HG03460 (cell line): Measurements from ENCODE around the gene PELI1.

Source experiments
- ATAC-seq: cut with Tn5 transposase; IDR thresholded peaks from one replicate; pipeline ENCODE4 v1.9.1; 2021; ENCODE audit not compliant: unreplicated experiment

PELI1 gene, protein sequence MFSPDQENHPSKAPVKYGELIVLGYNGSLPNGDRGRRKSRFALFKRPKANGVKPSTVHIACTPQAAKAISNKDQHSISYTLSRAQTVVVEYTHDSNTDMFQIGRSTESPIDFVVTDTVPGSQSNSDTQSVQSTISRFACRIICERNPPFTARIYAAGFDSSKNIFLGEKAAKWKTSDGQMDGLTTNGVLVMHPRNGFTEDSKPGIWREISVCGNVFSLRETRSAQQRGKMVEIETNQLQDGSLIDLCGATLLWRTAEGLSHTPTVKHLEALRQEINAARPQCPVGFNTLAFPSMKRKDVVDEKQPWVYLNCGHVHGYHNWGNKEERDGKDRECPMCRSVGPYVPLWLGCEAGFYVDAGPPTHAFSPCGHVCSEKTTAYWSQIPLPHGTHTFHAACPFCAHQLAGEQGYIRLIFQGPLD

DNA sequence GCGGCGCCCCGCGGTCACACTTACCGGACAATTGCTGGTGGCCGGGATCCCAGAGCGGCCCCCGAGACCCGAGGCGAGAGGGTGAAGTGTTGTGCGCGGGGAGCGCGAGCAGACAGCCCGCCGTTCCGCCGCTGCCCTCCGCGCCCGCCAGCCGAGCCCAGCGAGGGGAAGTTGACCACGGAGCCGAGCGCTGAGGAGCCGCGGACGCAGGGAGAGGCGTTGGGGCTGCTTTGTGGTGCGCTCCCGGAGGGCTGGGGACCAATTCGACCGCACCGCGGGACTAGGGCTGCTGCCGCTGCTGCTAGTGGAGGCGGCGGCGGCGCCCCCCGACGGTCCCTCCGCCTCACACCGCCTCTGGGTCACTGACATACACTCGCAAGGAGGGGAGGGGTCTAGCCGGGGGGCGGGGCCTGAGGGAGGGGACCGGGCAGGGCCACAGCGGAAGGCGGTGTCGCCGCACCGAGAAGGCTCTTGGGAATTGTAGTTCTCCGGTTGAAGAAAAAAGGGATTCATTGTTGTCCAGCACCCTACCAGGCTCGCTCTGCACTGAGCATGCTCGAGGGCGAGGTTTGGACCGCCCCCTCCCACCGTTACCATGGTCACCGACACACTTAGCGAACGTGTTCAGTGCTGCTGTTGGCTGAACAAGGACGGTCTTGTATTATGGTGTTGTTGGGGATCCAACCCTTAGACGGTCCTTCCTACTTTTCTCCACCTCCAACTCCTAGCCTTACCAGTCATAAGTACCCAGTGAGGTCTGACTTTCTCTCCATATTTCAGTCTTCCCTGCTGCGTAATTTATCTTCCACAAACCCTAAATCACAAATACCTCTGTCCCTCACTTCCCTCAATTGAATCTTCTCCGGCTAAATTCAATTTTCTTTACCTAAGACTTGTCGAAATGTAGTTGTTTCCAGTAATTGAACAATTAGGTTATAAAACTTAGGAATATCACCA lies at the start of gene PELI1:
Gene PELI1 (minus strand): TSS at position 364 of the 957 bp plus-strand sequence. CDS start 36,110 bp downstream, outside the sequence.
- ATAC-seq = peak; percentile 87

DNA sequence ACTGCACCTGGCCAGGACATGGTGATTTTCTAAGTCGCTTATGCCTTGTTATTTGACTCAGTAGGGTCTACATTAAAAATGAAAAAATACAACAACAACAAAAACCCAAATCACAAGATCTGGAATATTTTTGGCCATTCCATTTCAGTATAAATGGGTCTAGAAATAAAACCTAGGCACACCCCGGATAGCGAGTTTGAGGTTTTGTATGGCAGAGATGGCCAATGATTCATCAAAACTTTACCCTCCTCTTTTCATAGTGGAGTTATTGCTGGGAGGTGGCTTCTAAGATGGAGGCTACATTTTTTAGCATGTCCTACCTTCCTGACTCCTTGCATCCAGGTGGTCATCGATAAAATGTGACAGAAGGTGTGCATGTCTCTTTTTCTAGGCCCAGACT lies 49.3 kb upstream of the PELI1 start:
- ATAC-seq = no peak

DNA sequence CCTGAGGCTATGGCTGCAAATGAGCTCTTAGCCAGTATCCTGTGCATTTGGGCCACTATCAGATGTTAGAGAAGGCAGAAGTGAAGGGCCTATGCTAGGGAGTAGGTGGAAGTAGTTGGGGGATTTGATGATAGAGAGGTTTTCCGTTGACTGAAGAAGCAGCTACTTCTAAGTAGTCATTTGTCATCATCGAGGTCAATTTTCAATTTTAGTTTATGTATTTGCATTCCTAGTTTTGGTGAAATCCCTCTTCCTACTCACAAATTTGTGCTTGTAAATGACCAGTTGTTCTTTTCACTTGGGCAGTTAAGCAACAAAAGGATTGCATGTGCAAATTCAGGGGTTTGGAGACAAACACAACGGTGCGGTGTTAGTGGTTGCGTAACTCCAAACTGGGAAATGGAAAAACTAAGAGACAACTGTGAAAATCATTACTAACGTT lies 48.5 kb upstream of the PELI1 start:
- ATAC-seq = no peak

DNA sequence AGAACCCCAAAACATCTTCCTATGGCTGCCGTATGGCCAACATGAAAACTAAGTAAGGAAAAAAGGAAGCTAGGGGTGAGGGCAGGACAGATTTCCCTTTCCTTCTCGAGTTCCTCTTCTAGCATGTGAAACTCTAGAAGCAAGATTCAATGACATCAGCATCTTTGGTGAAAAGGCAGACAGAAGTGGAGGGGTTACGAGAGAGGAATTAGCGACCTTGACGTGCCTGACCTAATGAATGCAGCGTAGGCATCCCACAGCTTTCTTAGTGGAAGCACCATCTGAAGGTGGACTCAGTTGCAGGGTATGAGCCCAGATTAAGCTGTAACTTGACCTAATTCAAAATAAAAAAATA lies 47.9 kb upstream of the PELI1 start:
- ATAC-seq = no peak

DNA sequence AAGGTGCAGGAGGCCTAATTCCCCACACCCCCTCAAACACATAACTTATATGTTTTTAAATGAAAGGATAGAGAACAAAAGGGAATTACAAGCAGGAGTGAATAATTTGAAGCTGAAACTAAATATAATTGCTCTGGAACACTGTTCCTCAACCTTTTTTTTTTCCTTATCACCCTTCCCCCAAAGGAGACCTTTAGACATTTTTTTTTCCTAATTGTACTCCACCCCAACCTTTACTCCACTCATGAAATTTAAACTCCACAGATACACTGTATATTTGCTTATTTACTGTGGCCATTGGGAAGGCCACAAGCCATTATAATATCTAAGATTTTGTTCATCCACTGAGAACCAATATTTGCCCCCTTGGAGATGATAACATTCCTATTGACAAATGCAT lies 45.4 kb upstream of the PELI1 start:
- no peak for ATAC-seq

DNA sequence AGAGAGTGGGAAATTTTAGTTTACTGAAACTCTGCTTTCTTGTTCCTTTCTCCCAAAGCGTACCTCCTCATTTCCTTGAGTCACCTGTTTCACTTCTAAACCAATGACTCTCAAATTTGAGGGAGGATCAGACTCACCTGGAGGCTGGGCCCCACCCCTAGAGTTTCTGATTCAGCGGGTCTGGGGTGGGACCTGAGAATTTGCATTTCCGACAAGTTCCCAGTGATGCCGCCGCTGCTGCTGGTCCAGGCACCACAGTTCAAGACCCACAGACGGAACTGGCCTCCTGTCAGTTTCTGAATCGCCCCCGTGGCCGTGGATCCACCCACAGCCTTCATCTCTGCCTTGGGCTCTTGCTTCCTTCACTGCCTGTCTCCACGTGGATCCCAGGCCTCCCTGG lies 44.9 kb upstream of the PELI1 start:
- ATAC-seq = no peak

DNA sequence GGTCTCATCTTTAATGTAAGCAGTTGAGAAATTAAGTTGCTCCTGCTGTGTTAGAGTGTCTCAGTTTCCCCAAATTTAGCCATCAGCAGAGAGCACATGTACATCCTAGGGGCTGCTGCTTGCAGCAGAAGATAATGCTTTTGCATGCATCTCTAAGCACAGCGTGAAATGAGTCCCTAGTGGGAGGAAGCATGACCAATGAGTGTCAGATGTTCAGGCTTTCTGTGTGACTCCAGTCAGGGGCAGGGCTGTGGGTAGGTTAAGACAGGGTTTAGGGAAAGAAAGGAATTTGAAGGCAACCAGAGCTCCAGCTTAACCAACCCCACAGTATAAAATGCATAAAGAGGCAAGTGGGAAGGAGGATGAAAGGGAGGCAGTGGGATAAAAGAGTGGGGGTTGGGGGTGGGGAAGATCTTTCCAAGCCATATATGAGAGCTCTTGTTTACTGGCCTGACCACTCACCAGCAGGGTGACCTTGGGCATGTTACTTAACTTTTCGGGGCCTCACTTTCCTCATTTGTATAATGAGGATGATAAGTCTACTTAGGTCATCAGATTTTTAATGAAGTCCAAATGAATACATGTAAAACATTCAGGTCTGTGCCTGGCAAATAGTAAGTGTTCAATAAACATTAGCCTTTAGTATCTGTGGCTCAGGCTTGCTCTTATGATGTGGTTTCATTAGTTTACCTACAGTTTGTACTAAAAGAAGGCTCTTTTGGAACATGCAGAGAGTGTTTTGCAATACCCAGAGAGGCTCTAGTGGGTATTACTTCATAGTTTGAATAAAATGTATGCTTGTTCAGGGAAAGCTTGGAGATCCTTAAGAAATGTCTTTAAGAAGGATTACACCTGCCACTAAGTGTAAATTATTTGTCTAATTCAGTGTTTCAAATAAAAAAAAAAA lies 42.7 kb upstream of the PELI1 start:
- ATAC-seq = no peak

DNA sequence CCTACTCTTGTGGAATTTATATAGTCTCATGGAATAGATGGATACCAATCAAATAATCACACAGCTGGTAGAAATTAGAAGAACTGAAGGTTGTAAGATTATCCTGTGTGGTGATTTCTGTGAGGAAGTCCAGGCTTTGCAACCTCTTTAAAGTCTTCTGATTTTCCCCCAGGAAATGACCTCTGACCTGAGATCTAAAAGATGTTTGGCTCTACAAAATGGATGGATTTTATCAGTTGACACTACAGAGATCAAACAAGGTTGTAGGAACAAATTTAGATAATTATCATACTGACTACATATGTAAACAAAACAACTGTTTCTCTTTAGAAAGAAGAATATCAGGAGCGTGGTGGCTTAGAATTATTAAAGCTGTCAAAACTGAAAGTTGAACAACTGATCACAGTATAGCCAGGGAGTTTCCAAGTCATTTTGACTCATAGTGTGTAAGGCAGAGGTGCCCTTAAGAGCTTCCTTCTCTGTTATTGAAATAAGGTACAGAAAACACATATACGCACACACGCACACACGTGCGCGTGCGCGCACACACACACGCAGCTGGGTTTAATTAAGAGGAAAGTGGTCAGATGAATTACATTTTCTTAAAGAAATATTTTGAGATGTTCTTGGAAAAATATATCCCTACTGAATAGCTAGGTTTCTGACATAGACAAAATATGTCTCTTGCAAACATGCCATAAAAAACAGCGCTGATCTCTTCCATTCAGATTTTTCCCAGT lies 35.5 kb upstream of the PELI1 start:
- peak; percentile 70 for ATAC-seq

DNA sequence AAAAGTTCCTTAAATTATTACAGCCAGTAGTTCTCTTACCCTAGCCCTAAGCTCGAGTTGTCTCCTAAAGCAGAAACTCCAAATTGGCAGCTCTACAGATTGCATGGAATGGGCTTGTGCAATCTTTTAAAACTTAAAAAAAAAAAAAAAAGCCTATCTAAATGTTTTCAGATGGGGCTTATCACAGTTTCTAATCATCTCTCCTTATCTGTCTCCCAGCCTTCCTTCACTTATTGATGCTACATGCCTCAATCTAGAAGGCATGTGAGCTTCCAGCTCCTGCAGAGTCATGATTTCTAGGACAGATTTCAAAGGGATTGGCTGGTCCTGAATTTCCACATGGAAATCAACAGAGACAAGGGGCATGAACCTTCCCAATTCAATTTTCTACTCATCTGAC lies 33.1 kb upstream of the PELI1 start:
- ATAC-seq = no peak

DNA sequence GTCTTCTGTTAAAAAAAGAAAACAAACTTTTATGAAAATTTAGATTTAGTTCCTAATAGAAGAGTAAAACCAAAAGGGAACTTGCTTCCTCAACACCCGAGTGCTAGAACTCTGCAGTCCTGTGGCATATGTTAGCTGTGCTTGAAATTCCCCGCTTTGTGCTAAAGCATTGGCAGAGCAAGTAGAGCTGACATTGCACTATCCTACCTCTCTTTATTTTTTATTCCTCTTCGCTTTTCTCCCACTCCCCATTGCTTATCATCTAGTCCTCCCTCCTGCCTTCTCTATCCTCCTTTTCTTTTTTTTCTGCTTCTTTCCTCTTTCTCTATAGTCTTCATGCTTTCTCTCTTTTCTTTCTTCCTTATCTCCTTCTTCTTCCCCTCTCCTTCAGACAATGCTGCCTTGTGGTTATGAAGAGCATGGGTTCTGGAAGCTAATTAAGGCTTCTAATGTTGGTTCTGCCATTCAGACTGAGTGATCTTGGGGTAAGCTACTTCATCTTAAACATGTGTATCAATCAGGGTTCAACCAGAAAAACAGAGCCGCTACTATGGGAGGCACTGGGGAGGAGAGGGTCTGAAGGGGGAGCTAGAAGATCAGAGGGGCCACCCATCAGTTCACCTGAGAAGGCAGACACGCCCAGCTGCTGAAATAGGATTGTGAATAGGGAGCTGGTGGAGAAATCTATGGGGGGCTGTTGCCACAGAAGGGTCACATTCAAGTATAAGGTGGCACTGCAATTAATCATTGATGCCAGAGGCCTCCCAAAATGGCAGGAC lies 31.4 kb upstream of the PELI1 start:
- no peak for ATAC-seq

DNA sequence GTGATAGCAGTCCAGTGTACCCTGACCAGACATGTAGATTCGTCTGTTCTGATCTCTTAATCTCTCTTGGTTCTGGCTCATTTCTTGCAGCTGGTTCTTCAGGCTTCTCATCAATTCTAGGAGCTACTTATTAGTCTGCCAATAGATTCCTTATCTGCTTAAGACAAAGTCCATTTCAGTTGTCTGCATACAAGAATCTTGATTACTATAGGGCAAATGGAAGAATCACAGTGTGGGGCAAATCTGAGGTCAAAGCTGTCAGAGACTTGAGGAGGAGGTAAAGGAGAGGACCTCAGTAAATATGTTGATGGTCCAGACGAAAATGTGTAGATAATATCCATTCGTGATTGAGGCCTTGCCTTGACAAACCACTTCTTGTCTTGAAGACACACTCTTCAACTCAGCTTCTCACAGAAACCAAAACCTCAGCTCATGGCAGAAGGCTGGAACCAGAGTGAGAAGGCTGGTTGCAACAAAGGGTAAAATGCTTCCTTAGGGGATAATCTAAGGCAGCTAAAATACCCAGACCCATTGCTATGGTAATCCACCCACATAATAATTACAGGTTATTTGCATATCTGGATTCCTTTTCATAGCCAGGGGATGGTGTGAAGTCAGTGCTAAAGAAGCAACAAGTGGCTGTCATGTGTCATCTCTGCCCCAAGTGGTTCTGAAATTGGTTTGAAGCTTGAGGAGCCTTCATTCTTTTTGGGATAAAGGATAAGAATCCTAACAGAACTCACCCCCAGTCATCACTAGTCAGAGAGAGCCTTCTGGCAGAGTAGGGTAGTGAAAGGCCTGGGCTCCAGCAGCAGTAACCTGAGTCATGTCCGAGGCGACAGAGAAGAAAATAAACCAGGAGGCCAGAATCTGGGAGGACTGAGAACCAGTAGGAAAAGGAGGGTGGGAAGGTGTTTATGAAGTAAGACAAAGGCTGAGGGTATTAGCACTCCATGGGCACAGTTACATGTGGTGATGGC lies 29.2 kb upstream of the PELI1 start:
- no peak for ATAC-seq

DNA sequence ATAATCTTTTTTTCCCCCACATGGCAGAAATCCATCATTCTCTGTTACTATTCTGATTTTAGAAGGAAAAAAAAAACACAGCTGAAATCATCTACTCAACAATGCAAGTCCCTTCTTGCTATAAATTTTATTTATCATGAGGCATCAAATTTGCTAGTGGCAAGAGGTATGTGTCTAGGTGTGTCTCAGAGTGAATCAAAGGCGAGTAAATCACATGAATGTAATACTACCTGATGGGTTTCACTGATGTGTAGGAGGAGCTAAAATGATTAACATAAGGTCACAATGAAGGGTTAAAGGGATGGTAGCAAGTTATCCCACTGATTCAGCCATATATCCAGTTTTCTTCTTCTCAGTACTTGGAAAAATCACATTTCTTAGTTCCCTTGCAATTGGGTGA lies 24.5 kb upstream of the PELI1 start:
- ATAC-seq = no peak

DNA sequence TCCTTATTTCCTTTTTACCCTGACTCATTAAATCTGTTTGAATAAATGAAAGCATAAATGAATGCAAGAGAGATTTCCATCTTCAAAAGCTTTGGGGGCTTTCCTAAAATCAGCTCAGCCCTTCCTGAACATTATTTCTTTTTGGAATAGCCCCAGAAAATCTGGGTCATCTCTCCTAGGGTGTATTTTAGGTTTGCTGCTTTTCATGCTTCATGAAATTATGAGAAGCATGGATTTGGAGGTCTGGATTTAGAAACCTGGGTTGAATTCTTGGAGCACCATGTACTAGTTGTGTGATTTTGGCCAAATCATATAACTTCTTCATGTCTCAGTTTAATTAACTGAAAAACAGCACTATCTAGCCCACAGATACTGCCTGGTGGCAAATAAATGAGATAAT lies 24.0 kb upstream of the PELI1 start:
- no peak for ATAC-seq

DNA sequence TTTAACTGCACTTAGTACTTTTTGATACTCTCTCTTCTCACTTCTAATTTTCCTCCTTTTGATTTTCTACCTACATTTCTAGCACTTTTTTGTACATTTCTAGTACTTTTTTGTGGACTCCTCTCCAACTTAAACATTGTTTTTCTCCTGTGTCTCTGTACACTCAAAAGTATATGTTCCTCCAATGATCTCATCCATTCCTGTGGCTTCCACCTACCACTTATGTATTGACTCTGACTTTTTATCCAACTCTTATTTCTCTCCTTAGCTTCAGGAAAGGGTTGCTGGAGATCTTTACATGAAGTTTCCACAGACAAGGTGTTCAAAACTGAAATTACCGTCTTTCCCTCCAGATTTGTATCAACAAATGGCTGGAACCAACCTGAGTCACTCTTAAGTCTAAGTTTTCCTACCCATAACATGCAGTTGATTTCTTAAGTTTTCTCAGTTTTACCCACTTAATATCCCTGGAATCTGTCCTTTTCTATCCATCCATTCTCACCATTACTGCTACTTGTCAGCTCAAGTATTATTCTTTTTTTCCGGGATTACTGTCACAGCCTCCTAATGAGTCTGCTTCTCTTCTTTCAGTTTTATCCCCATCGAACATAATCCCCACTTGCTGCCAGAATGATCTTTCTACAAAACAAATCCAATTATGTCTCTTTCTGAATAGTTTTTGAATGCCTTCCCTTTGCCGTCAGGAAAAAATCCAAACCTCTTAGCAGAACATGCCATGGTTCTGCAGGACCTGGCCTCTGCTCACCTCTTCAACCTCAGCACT lies 22.6 kb upstream of the PELI1 start:
- ATAC-seq = no peak

DNA sequence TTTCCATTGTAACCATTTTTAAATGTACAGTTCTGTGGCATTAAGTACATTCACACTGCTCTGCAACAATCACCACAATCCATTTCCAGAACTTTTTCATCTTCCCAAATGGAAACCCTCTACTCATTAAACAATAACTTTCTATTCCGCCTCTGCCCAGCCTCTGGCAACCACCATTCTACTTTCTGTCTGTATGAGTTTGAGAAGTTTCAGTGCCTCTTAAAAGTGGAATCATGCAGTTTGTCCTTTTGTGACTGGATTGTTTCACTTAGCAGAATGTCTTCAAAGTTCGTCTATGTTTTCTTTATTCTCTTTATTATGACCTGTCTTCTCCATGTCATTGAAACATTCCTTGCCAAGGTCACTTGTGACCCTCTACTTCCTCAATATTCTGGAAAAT lies 22.0 kb upstream of the PELI1 start:
- no peak for ATAC-seq

DNA sequence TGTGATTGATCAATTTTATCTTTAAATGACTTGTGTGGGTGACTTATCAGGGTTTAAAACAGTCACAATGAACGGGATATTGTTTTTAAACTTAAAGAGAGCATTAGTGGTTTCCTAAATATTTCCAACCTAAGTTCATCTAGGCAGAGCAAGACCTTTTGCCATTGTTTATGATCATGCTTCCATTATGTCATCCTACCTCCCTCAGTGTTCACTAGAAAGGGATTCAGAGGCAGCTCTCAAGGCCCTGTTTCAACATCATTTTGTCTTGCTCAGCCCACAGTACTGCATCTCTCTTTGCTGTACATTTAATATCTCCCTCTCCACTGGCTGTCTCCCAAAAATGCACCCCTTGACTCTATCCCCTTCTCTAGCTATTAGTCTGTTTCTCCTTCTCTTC lies 21.5 kb upstream of the PELI1 start:
- ATAC-seq = no peak

DNA sequence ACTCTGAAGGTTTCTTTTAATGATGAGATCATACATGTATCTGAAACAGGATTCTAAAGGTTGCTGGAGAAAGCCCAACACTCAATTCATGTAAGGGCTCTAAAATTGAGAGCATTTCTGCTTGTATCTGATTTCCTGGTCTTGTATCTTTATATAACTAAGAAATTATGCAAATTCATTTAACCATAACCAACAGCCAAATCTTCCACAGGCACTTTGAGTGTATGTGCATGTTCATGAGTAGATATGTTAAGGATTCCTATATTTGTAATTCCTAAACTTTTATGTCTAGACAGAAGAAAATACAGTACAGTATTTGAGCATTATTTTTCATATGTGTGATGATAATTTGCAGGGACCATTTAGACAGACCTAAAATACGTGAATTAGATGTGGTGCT lies 20.4 kb upstream of the PELI1 start:
- no peak for ATAC-seq

DNA sequence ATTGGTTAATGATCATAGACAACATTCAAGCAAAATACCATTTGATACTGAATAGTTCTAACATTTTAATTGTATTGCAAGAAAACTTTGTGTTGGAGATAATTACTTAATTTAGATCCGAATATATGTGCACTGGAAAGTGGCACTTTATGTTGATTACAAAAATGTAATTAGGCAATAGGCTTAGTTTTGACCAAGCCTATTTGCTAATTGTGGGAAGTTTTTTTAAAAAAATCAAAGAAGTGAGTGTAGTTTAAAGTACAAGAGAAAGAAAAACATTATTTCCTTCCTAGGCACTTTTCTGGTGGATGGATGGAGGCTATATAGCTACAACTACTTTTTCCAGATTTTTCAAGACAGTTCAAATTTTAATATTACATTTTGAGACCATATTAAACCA lies 18.3 kb upstream of the PELI1 start:
- no peak for ATAC-seq
